GM18519 (cell line): ENCODE results near the gene P2RX6.
"Not testable (repeated sequence)": the region's sequence is repeated elsewhere in the genome, so short reads cannot be mapped to it uniquely, and the experiment has no call there.

Experiments
- ATAC-seq: cut with Tn5 transposase; IDR thresholded peaks from one replicate; pipeline ENCODE4 v1.9.1; 2021; ENCODE audit warnings: mild to moderate bottlenecking, moderate library complexity; ENCODE audit not compliant: unreplicated experiment, low FRiP score

Gene P2RX6

DNA sequence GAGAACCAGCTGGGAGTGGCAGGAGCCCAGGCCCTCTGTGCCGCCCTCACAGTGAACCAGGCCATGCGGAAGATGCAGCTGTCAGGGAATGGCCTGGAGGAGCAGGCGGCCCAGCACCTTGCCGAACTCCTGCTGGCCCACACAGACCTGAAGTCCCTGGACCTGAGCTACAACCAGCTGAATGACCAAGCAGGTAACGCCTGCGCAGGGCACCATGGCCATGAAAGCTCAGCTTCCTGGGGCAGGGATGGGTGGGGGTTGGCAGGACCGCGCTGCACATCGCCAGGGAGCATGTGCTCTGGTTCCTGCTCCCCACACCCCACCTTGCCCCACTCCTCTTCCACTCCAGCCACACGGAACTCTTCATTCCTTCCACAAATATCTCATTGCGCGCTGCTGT, 34.0 kb downstream of the P2RX6 start:
- not testable (repeated sequence) for ATAC-seq

DNA sequence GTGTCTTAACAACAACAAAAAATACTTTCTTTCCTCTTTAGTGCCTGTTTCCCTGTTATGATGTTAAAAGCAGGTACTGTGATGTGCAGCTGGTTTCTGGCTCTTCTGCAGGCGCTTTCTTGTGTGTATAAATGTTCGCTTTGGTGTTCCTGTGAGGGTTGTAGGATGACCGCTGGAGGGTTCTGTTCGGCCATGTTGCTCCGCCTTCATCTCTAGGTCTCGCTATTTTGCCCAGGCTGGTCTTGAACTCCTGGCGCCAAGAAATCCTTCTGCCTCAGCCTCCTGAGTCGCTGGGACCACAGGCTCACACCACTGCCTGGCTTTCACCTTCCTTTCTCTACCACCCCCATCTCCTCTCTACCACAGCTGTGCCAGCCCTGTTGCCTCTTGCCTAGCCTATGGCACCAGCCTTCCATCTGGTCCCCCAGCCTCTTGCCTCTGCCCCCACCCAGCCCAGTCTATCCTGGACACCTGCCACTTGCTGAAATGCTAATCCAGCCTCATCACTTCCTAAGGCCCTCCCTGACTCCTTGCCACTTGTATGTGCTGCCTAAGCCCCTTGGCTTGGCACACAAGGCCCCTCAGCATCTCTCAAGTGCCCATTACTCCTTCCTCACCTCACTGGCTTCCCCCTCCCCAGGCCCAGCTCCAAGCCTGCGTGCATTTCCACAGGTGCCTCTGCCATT, 36.3 kb downstream of the P2RX6 start:
- ATAC-seq: no peak

DNA sequence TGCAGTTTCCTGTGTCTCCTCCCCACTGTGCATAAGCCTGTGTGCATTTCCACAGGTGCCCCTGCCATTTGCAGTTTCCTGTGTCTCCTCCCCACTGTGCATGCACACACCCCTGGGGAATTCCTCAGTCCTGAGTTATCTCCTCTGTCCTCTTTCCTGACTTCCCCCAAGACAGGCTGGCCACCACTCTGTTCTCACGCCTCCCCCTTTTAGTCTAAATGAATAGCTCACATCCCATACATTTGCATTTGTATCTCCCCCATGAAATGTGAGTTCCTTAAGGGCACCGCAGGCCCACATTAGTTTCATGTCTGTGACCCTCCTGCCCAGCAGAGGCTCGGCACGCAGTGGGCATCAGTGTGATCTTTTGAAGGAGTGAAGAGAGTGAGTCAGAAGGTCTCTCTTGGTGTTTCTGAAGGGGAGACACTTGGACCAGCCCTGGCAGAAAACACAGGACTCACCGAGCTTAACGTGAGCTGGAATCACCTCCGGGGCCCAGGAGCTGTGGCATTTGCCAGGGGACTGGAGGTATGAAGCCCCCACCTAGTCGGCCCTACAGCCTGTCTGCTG, 37.0 kb downstream of the P2RX6 start:
- no peak for ATAC-seq

DNA sequence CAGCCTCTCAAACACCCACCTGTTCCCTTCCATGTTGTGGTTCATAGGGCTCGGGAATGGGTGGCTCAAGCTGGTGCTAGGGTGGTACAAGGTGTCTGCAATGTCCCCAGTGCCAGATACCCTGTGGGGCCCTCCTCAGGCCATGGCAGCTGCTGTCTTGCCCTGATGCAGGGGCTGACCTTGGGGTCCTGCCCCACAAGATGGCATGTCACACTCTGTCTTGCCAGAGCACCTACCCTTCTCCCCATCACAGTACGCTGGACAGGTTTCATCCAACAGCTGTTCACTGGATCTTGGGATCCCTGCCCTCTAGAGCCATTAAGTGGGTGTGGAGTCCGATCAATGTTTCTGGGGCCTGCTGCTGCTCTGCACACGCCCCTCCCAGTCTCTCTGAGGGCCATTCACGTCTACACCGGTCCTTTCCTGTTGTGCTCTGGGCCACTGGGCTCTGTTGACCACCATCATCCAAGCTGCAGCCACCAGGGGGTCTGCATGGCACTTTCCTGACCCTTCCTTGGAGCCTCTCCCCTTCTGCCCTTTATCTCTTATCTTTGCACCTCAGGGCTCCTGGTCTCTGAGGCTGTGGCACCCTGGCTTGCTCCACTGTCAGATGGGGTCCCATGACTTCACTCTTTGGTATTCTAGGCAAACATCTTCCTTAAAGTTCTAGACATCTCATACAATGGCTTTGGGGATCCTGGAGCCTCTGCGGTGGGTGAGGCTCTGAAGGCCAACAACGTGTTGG, 37.9 kb downstream of the P2RX6 start:
- ATAC-seq: no peak

DNA sequence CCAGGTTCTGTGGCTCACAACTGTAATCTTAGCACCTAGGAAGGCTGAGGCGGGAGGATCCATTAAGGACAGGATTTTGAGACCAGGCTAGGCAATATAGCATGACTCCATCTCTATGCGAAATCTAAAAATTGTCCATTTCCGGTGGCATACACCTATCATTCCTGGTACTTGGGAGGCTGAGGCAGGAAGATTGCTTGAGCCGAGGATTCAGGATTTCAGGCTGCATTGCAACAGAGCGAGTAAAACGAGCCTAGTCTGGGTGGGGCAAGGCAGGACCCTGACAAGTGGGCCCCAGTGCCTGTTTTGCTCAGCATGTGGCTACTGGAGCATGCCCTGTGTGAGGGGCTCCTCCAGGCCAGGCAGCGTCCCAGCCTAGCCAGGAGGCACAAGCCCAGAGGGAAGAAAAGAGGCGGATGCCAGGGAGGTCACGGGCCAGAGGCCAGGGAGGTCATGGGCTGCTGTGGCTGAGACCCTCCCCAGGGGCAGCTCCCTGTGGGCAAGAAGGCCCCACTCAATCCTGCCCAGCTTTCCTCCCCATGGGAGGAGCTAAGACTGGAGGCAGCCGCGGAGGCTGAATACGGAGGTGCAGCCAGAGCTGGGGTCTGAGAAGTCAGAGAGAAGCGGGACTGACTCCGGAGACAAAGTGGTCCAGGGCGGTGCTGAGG, 39.2 kb downstream of the P2RX6 start:
- no peak for ATAC-seq

DNA sequence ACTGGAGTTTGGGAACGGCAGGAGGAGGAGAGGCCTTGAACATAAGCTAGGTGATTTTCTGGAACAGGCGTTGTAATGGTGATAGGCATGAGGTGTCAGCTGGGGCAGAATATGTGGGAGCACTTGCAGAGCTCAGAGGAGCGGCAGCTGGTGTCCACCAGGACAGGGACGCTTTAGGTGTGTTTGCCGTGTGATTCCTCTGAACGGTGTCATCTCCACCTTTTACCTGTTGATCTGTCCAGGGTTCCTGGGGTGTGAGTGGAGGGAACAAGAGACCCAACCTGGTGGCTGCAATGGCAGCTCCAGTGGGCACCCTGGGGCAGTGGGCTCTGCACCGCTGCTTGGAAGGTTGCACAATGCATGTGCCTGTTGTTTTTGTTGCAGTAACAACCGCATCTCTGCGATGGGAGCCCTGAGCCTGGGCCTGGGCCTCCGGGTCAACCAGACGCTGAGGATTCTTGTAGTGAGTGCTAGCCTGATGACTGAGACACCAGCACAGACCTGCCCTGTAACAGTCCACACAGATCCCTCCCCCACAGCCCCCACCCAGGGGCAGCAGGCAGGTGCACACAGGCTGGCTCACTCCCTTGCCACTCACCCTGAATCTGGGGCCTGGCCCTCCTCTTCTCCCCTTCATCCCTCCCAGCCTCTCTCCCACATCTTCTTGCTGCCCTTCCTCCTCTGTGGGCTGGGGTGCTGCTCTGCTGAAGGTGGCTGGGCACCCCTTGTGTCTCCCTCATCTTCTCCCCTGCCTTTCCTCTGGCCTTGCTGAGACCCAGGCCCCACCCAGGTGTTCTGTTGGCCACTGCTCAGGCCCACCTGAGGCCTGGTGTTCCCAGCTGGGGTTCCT, 40.0 kb downstream of the P2RX6 start:
- no peak for ATAC-seq

DNA sequence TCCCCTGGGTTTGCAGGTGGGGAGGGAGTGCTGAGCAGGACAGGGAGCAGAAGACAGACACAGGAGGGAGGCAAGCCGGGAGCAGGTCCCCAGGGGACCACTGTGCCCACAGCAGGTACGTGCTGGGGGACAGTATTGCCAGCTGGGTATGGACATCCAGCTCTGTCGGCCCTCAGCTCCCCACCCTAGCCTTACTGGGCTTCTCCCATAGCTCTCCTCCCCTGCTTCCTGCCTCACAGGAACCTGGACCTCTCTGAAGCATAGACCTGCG, 40.5 kb downstream of the P2RX6 start:
- no peak for ATAC-seq

DNA sequence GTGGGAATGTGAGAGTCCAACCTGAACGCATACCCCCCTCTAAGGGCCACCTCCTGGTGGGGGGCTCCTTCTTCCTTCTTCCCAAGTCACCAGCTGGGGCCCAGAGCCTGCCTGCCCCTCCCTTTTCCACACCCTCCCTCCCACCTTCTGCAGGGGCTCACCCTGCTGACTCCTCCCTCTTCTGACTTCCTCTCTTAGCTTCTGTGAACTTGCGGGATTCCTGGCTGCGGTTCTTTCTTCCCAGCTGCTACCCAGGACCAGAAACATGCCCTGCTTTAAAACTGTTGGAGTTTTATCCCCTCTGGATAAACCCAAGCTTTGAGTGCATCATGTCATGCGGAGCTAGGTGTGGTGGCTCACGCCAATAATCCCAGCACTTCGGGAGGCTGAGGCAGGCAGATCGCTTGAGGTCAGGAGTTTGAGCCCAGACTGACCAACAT, 40.9 kb downstream of the P2RX6 start:
- ATAC-seq: no peak

DNA sequence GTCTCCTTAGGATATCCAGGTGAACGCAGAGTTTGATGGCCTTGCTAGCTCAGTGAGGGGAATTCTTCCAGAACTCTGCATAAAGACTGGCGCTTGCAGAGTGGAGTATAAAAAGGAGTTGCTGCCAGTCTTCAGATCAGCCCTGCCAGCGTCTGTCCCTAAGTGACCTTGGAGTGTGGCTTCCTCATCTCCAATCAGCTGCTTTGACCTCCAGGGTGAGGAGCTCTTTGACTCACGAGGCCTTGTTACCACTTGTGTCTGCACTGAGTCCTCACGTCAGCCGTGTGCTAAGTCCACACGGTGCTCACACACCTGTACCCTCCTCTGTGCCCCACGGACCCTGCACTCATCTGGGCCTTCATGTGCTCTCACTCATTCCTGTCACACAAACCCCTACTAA, 45.4 kb downstream of the P2RX6 start:
- ATAC-seq: not testable (repeated sequence)

DNA sequence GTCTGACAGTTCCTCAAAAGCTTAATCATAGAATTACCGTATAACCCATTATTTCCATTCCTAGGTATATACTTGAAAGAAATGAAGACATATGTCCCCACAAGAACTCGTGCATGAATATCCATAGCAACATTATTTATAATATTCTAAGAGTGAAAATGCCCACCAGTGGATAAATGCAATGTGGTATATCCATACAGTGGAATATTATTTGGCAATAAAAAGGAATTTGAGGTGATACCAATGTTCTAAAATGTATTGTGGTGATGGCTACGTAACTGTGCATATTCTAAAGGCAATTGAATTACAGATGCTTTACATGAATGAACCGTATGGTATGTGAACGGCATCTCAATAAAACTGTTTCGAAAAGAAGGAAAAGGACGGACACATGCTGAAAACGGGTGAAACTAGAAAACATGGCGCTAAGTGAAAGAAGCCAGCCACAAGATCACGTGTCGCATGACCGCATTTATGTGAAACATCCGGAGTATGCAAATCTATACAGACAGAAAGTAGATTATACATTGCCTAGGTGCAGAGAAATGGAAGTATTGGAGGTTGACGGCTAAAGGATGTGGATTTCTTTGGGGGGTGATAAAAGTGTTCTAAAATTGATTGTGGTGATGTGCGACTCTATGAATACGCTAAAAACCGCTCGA, 46.8 kb downstream of the P2RX6 start:
- not testable (repeated sequence) for ATAC-seq

DNA sequence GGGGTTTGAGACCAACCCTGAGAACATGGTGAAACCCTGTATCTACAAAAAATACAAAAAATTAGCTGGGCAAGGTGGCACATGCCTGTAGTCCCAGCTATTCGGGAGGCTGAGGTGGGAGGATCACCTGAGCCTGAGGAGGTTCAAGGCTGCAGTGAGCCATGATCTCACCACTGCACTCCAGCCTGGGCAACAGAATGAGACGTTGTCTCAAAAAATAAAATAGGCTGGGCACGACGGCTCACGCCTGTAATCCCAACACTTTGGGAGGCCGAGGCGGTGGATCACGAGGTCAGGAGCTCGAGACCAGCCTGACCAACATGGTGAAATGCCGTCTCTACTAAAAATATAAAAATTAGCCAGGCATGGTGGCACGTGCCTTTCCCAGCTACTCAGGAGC, 49.5 kb downstream of the P2RX6 start:
- not testable (repeated sequence) for ATAC-seq

DNA sequence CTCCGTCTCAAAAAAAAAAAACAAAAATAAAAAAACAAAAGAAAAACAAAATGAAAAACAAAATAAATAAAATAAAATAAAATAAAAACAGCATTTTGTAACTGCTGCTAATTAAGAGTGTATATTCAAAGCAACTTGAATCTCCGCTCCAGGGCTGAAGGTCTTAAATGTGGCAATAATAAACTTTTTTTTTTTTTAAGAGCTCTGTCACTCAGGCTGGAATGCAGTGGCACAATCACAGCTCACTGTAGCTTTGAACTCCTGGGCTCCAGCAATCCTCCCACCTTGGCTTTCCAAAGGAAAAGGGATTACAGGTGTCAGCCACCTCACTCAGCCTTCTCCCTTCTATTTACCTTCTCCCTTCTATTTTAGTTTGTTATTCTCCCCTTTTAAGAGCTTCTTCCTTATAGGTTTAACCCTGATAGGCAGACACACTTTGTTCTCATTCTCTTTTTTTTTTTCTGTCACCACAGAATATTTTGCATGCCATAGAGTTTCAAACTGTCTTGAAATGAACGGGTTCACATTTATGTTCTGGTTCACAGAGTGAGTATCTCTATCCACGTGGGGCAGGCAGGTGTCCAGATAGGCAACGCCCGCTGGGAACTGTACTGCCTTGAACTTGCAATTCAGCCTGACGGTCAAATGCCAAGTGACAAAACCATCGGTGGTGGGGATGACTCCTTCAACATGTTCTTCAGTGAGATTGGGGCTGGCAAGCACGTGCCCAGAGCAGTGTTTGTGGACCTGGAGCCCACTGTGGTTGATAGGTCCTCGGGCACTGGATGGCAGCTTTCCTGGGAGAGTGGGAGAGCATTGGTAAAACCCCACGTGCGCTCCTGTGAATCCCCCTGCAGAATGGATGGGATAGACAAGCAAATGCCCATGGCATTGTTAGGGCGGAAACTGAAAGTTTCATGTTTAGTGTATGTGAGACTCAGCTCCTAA, 50.2 kb downstream of the P2RX6 start:
- ATAC-seq: no peak

DNA sequence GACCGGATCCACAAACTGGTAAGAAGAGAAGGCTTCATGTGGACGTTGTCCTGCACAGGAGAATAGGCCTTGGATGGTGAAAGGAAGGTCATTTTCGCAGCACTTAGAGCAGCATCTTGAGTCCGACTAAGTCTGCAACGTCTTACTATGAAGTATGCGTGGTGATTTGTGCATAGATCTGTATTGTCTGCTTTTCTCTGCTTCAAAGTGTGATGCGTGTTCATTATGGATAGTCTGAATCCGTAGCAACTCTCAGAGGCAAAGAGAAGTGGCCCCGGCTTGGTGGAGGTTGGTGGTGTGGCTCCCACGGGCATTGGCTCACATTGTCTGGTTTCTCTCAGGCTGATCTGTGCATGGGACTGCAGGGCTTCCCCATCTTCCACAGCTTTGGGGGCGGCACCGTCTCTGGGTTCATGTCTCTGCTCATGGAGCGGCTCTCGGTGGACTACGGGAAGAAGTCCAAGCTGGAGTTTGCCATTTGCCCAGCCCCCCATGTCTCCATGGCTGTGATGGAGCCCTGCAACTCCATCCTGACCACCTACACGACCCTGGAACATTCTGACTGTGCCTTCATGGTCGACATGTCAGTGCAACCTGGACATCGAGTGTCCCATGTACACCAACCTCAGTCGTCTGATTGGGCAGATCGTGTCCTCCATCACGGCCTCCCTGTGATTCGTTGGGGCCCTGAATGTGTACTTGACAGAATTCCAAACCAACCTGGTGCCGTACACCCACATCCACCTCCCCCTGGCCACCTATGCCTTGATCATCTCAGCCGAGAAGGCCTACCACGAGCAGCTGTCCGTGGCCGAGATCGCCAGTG, 52.3 kb downstream of the P2RX6 start:
- ATAC-seq: no peak

DNA sequence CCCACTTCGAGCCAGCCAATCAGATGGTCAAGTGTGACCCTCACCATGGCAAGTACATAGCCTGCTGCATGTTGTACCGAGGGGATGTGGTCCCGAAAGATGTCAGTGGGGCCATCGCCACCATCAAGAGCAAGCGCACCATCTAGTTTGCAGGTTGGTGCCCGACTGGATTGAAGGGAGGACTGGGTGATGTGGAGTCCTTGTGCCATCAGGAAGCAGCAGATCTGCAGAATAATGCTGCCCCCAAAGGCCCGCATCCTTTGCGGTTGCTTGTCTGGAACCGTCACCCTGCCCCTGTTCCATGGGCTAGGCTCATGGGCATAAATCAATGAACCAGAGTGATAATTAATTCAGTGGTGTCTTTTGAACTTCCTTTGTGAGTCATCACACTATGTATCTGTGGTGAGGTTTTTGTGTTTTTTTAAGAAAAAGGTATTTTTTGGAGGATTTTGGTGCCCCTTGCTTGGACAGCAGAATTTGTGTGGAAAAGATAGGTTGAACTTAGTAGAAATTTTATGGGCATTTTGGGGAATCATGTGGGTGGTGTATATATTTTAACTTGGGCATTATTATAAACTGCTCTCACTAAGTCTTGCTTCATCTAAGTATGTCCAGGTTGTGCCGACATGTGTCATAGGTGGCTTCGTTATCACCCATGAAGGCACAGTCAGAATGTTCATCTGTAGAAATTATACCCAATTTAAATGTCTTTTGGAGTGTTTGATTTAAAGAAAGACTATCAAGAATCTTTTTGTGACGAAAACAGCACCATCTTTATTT, 53.1 kb downstream of the P2RX6 start:
- ATAC-seq: no peak

DNA sequence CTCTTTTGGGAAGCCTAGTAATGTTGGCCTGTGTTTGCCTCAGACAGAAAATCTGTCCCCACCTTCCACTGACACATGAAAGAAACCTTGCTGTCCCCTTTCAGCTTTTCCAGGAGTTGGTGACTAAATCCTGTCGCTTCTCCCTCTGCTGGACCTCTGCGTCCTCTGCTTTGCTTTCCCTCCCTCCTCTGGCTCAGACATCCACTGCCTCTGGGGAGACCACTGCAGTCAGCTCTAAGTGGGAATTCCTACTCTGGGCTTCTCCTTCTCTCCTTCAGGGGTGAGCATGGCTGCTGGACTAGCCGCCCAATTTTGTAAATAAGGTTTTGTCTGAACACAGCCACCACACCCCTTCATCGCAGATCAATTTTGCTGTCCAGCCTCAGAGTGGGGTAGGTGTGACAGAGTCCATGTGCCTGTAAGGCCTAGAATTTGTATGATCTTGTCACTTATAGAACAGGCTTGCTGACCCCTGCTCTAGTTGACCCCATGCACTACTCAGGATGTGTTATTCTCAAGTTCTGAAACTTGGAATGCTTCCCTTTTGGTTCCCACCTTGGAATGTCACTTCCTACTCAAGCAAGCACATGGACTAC, 53.8 kb downstream of the P2RX6 start:
- no peak for ATAC-seq

DNA sequence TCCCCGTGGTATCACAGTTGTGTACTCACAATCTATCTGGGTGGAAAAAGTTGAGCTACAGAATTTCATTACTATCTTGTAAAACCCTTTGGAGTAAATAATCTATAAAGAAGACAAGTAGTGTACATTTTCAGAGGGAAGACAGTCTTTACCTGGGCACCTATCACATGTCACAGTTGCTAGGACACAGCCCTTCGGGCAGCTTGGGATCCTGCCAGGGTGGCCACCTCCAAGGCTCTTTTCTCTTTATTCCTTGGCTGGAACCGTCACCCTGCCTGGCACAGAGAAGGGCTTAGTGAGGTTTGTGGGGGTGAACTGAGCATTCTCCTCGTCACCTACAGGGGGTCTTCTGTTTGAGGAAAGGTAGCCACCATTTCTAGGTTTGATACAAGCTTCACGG, 54.4 kb downstream of the P2RX6 start:
- no peak for ATAC-seq
